ENCODE measurements around the gene MLPH. TPM values are rescaled to one million over a fixed set of nuclear protein-coding genes. Genes with fewer than 3 reads are reported as not detected.

Gene MLPH
- total and polyA plus RNA-seq, 2 of the 13 experiments (the other 11 are each of a cell fraction or from before 2014, with no cell fraction given), result 0.12 TPM; not detected in 1

DNA sequence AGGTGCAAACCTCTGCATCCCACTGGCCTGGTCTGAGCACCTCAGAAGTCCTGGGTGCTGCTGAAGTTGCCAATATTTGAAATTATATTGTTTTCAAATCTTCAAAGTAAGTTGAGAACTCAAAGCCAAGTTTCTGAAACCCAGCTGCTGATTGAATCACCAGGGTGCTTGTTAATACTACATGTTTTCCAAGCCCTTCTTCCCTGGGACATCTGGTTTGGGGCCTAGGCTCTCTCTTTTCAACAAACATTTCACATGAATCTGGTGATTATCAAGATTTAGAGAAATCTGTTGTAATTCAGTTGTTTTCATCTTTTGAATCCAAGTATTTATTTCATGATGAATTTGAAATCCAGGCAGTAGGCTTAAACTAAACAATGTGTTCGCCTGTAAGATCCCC, 24.4 kb downstream of the MLPH start:
- BruUV-seq (replicated peaks), result no TSS peak
- peaks cover 11% of the 10 kb centered on the region for H3K4me1 ChIP-seq (ENCODE audit: insufficient read depth, low read length)
- peaks cover 12 to 76% of the 10 kb centered on the region in 2 experiments; a peak in 3 of 5 replicates for H3K27me3 ChIP-seq (ENCODE audit: control insufficient read depth in 1 of 2, insufficient read depth in 2 of 2, low read length in 2 of 2)
- intact Hi-C loops (cut with micrococcal nuclease; ENCODE audit: unreplicated experiment), result loop anchor here (5.0 kb wide), 1 partner anchor 176 kb away; no protein-coding TSS in a partner anchor
- no peak overlapping the region for H2AFZ ChIP-seq (ENCODE audit: low read length)
- no peak overlapping the region for H3K4me3 ChIP-seq (replicated peaks in 1 of 3; ENCODE audit: insufficient read depth in 1 of 3, low read depth in 2 of 3, low read length in 3 of 3)
- FAIRE-seq (no peak), DNase-seq (ENCODE audit: low spot score) (no peak), ATAC-seq (no peak)
- H4K20me1 ChIP-seq (ENCODE audit: insufficient read depth, low read length), result no peaks in the 10 kb centered on the region
- no peaks in the 10 kb centered on the region for H3K79me2 ChIP-seq (ENCODE audit: insufficient read depth, low read length)
- no peak overlapping the region for H3K4me2 ChIP-seq (ENCODE audit: low read depth, low read length)
- WGBS (ENCODE audit: low lambda C conversion rate), result 8% methylated on average over 1 of the region's 1 CpG
- in situ Hi-C loops (cut with HindIII; ENCODE audit: extremely low pct_ligation_motif_present, low pct_unique_long_range_greater_than_20kb), result loop anchor here (5.0 kb wide), 1 partner anchor 61 kb away; no protein-coding TSS in a partner anchor
- ChIA-PET CTCF (ENCODE audit: low intra/inter-chr PET ratio, low total read pairs) (interaction anchor here (2.2 to 6.2 kb wide), 2 partner anchors 61 to 233 kb away, joined by 19 to 109 read pairs; no protein-coding TSS in a partner anchor), POLR2A (interaction anchor here (1.8 kb wide), 1 partner anchor 264 kb away, joined by 4 read pairs; no protein-coding TSS in a partner anchor)
- H3K27ac ChIP-seq (ENCODE audit: extremely low read length, insufficient read depth, low read length), result no peak overlapping the region
- no peak for TF ChIP-seq SMAD3 (CRISPR knock-in tag; IDR thresholded peaks at IDR 0.05)
- TF ChIP-seq KAT2B (IDR thresholded peaks at IDR 0.05; ENCODE audit: borderline replicate concordance, low read depth, low read length), result no peak
- no peak for TF ChIP-seq AGO1 (IDR thresholded peaks at IDR 0.05; ENCODE audit: low read depth, low read length, poor library complexity, severe bottlenecking)
- TF ChIP-seq, protein P1, sequence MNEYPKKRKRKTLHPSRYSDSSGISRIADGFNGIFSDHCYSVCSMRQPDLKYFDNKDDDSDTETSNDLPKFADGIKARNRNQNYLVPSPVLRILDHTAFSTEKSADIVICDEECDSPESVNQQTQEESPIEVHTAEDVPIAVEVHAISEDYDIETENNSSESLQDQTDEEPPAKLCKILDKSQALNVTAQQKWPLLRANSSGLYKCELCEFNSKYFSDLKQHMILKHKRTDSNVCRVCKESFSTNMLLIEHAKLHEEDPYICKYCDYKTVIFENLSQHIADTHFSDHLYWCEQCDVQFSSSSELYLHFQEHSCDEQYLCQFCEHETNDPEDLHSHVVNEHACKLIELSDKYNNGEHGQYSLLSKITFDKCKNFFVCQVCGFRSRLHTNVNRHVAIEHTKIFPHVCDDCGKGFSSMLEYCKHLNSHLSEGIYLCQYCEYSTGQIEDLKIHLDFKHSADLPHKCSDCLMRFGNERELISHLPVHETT (CRISPR knock-in tag; conservative IDR thresholded peaks at IDR 0.05), result no peak
- no peak for TF ChIP-seq ZNF225 (CRISPR knock-in tag; IDR thresholded peaks at IDR 0.05)
- TF ChIP-seq, protein P2, sequence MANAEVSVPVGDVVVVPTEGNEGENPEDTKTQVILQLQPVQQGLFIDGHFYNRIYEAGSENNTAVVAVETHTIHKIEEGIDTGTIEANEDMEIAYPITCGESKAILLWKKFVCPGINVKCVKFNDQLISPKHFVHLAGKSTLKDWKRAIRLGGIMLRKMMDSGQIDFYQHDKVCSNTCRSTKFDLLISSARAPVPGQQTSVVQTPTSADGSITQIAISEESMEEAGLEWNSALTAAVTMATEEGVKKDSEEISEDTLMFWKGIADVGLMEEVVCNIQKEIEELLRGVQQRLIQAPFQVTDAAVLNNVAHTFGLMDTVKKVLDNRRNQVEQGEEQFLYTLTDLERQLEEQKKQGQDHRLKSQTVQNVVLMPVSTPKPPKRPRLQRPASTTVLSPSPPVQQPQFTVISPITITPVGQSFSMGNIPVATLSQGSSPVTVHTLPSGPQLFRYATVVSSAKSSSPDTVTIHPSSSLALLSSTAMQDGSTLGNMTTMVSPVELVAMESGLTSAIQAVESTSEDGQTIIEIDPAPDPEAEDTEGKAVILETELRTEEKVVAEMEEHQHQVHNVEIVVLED (CRISPR knock-in tag; IDR thresholded peaks at IDR 0.05; ENCODE audit: borderline replicate concordance), result no peak
- no peak for TF ChIP-seq FOXO1 (CRISPR knock-in tag; IDR thresholded peaks at IDR 0.05)
- no peak for TF ChIP-seq SRY (CRISPR knock-in tag; IDR thresholded peaks at IDR 0.05)
- no peak for TF ChIP-seq ZNF616 (CRISPR knock-in tag; IDR thresholded peaks at IDR 0.05; ENCODE audit: low read depth)
- no peak for TF ChIP-seq ZNF160 (CRISPR knock-in tag; IDR thresholded peaks at IDR 0.05)
- TF ChIP-seq, protein P3, sequence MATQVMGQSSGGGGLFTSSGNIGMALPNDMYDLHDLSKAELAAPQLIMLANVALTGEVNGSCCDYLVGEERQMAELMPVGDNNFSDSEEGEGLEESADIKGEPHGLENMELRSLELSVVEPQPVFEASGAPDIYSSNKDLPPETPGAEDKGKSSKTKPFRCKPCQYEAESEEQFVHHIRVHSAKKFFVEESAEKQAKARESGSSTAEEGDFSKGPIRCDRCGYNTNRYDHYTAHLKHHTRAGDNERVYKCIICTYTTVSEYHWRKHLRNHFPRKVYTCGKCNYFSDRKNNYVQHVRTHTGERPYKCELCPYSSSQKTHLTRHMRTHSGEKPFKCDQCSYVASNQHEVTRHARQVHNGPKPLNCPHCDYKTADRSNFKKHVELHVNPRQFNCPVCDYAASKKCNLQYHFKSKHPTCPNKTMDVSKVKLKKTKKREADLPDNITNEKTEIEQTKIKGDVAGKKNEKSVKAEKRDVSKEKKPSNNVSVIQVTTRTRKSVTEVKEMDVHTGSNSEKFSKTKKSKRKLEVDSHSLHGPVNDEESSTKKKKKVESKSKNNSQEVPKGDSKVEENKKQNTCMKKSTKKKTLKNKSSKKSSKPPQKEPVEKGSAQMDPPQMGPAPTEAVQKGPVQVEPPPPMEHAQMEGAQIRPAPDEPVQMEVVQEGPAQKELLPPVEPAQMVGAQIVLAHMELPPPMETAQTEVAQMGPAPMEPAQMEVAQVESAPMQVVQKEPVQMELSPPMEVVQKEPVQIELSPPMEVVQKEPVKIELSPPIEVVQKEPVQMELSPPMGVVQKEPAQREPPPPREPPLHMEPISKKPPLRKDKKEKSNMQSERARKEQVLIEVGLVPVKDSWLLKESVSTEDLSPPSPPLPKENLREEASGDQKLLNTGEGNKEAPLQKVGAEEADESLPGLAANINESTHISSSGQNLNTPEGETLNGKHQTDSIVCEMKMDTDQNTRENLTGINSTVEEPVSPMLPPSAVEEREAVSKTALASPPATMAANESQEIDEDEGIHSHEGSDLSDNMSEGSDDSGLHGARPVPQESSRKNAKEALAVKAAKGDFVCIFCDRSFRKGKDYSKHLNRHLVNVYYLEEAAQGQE (IDR thresholded peaks at IDR 0.05; ENCODE audit: borderline replicate concordance in 1 of 2, low read depth in 1 of 2, low read length in 2 of 2), result no peak
- no peak for TF ChIP-seq MIXL1 (CRISPR knock-in tag; IDR thresholded peaks at IDR 0.05)
- TF ChIP-seq, protein P4, sequence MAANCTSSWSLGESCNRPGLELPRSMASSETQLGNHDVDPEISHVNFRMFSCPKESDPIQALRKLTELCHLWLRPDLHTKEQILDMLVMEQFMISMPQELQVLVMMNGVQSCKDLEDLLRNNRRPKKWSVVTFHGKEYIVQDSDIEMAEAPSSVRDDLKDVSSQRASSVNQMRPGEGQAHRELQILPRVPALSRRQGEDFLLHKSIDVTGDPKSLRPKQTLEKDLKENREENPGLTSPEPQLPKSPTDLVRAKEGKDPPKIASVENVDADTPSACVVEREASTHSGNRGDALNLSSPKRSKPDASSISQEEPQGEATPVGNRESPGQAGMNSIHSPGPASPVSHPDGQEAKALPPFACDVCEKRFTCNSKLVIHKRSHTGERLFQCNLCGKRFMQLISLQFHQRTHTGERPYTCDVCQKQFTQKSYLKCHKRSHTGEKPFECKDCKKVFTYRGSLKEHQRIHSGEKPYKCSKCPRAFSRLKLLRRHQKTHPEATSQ (CRISPR knock-in tag; IDR thresholded peaks at IDR 0.05; ENCODE audit: borderline replicate concordance), result no peak
- no peak overlapping the region for H3K9ac ChIP-seq (ENCODE audit: insufficient read depth, low read depth, low read length)
- no peaks in the 10 kb centered on the region for H3K9me3 ChIP-seq (ENCODE audit: low read length)
- no peaks in the 10 kb centered on the region for H3K36me3 ChIP-seq (replicated peaks in 1 of 2; ENCODE audit: control insufficient read depth in 1 of 2, insufficient read depth in 2 of 2, low read length in 2 of 2)
